Thyroid gland (tissue), 4 donors: ENCODE results near the gene ANKRD40.

ENCODE experiments used
- POLR2A ChIP-seq, 2 donors: fragments of 450-650 bp; IDR thresholded peaks; one replicate each; pipeline ENCODE4 v1.6.1; 2017; ENCODE audit warnings: antibody characterized with exemption in 2 of 2, mild to moderate bottlenecking in 2 of 2, moderate library complexity in 1 of 2
- TF ChIP-seq, protein P1 (sequence below), 6 experiments: fragments of 200-600 bp in 3 of 6; fragments of 450-650 bp in 3 of 6; sonication (generic) in 3 of 6; IDR thresholded peaks; one replicate each; pipeline ENCODE4 v1.5.1; 2016 to 2019; ENCODE audit warnings: antibody characterized with exemption in 6 of 6, mild to moderate bottlenecking in 2 of 6, inconsistent platforms in 1 of 6, moderate library complexity in 1 of 6

- TF ChIP-seq, protein P1, sequence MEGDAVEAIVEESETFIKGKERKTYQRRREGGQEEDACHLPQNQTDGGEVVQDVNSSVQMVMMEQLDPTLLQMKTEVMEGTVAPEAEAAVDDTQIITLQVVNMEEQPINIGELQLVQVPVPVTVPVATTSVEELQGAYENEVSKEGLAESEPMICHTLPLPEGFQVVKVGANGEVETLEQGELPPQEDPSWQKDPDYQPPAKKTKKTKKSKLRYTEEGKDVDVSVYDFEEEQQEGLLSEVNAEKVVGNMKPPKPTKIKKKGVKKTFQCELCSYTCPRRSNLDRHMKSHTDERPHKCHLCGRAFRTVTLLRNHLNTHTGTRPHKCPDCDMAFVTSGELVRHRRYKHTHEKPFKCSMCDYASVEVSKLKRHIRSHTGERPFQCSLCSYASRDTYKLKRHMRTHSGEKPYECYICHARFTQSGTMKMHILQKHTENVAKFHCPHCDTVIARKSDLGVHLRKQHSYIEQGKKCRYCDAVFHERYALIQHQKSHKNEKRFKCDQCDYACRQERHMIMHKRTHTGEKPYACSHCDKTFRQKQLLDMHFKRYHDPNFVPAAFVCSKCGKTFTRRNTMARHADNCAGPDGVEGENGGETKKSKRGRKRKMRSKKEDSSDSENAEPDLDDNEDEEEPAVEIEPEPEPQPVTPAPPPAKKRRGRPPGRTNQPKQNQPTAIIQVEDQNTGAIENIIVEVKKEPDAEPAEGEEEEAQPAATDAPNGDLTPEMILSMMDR (IDR thresholded peaks at IDR 0.05), result no peak
- no peak for TF ChIP-seq POLR2A (IDR thresholded peaks at IDR 0.05)
Measured at GRCh38 chr17:50660887-50661345, 46.8 kb downstream of the ANKRD40 start.
